ENCODE data around the gene CTIF.

- TF ChIP-seq CTCF (conservative IDR thresholded peaks at IDR 0.05; ENCODE audit: low read length) (no peak), EZH2phosphoT487 (IDR thresholded peaks at IDR 0.05; ENCODE audit: borderline replicate concordance, low read depth, low read length) (no peak)
Measured at GRCh38 chr18:48514786-48515185, 24.0 kb upstream of the CTIF start.

Data from OCI-LY7 (cell line).